22Rv1 (cell line): Measurements from ENCODE around the gene SHISA5.
"Not testable (repeated sequence)": the region's sequence is repeated elsewhere in the genome, so short reads cannot be mapped to it uniquely, and the experiment has no call there.

ENCODE experiments used
- ZFX ChIP-seq: fragments of 450-650 bp; IDR thresholded peaks from 2 replicates; pipeline ENCODE4 v1.6.1; 2017; ENCODE audit warnings: antibody characterized with exemption, borderline replicate concordance
- TF ChIP-seq, protein P1 (sequence below): fragments of 450-650 bp; IDR thresholded peaks from 2 replicates; pipeline ENCODE4 v1.5.1; 2017; ENCODE audit warnings: mild to moderate bottlenecking

DNA sequence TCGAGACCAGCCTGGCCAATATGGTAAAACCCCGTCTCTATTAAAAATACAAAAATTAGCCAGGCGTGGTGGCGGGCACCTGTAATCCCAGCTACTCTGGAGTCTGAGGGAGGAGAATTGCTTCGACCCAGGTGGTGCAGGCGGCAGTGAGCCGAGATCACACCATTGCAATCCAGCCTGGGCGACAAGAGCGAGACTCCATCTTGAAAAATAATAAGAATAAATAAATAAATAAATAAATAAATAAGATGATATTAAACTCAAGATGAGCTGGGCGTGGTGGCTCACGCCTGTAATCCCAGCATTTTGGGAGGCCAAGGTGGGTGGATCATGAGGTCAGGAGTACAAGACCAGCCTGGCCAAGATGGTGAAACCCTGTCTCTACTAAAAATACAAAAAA, 23.1 kb downstream of the SHISA5 start:
- TF ChIP-seq, protein P1, sequence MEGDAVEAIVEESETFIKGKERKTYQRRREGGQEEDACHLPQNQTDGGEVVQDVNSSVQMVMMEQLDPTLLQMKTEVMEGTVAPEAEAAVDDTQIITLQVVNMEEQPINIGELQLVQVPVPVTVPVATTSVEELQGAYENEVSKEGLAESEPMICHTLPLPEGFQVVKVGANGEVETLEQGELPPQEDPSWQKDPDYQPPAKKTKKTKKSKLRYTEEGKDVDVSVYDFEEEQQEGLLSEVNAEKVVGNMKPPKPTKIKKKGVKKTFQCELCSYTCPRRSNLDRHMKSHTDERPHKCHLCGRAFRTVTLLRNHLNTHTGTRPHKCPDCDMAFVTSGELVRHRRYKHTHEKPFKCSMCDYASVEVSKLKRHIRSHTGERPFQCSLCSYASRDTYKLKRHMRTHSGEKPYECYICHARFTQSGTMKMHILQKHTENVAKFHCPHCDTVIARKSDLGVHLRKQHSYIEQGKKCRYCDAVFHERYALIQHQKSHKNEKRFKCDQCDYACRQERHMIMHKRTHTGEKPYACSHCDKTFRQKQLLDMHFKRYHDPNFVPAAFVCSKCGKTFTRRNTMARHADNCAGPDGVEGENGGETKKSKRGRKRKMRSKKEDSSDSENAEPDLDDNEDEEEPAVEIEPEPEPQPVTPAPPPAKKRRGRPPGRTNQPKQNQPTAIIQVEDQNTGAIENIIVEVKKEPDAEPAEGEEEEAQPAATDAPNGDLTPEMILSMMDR = not testable (repeated sequence)
- not testable (repeated sequence) for TF ChIP-seq ZFX
